AG08395 (cell line): ENCODE data around the gene LRRC32.
"Not testable (repeated sequence)": the region's sequence is repeated elsewhere in the genome, so short reads cannot be mapped to it uniquely, and the experiment has no call there.

Source experiments
- DNase-seq: peaks from one replicate; pipeline ENCODE4 v3.0.0; 2012; ENCODE audit warnings: mixed read lengths, low spot score

Gene LRRC32

DNA sequence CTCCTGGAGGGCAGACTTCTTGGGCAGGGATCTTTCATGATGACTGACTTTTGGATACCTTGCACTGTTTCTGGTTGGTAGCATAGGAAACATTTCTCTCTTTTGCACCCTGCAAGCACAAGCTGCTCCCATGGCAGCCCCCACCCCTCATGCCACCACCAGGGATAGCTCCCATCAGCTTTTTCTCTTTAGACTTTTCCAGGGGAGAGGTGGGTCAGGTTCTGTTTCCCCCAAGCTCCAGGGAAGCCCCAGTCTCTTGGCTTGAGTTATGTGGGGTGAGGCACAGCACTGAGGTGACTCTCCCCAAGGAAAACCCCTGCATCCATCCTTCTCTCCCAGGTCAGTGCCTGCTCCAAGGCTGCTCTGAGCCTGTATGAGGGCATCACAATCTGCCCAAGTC lies 22.5 kb downstream of the LRRC32 start:
- no peak for DNase-seq

DNA sequence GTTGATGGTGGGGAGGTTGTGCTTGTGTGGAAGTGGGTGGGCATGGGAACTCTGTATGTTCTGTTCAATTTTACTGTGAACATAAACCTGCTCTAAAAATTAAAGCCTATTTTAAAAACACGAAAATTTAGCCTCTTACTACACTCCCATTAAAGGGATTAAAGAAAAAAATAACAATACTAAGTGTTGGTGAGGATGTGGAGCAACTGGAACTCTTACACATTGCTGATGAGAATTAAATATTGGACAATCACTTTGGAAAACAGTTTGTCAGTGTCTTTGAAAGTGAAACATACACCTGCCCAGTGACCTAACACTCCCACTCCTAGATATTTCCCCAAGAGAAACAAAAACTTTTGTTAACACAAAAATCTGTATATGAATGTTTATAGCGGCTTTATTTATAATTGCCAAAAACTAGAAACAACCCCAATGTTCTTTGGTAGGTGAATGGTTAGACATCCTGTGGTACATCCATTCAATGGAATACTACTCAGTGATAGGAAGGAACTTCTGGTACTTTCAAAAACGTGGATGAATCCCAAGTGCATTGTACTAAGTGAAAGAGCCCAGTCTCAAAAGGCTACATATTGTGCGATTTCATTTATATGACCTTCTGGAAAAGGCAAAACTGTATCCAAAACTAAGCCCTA lies 23.5 kb downstream of the LRRC32 start:
- no peak for DNase-seq

DNA sequence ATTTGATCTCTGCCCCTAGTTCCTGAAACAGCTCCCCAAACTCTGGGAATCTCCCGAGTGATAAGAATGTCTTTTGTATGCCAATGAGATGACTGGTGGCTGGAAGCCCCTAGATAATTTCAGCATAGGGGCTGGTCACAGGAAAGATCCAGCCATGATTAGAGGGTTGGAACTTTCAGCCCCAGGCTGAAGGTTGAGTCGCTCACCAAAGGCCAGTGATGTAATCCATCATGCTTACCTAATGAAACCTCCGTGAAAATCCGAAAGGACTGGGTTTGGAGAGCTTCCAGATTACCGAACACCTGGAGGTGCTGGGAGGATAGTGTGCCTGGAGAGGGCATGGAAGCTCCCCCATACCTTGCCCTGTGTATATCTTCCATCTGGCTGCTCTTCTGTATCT lies 26.0 kb downstream of the LRRC32 start:
- DNase-seq: no peak

DNA sequence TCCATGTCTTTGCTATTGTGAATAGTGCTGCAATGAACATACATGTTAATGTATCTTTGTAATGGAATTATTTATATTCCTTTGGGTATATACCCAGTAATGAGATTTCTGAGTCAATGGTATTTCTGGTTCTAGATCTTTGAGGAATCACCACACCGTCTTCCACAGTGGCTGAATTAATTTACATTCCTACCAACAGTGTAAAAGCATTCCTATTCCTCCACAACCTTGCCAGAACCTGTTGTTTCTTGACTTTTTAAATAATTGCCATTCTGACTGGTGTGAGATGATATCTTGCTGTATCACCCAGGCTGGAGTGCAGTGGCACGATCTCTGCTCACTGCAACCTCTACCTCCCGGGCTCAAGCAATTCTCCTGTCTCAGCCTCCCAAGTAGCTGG lies 26.8 kb downstream of the LRRC32 start:
- not testable (repeated sequence) for DNase-seq

DNA sequence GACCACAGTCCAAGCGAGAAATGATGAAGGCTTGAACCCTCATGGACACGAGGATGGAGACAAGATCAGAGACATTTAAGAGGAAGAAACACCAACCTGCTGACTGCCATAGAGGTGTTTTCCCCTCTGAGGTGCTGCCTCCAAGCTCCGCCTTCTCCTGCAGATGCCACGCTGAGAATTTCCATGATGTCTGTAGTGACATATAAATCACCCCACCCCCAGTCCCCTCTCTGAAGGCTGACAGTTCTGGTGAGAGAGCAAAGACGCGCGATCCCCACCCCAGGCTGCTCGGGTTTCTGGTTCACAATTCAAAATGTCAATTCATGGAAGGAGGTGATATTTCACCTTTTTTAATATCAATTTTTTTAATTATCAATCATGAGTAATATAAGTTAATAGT lies 28.2 kb downstream of the LRRC32 start:
- DNase-seq: no peak

DNA sequence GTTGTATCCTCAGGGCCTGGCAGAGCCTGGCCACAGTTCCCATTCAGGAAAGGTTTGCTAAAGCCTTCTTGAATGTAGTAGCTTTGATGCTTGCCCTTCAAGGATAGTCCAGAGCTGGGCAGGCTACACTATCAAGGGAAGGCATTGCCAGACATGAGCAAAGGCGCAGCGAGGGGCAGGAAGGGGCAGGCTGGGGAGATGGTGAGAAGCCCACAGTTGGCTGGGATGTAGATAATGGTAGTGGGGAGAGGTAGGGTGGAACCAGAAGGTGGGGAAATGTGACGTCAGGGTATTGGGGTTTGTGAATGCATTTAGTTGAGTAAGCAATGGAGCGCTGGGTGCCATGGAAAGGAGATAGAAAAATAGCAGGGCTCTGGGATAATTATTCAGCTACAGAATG lies 28.6 kb downstream of the LRRC32 start:
- no peak for DNase-seq

DNA sequence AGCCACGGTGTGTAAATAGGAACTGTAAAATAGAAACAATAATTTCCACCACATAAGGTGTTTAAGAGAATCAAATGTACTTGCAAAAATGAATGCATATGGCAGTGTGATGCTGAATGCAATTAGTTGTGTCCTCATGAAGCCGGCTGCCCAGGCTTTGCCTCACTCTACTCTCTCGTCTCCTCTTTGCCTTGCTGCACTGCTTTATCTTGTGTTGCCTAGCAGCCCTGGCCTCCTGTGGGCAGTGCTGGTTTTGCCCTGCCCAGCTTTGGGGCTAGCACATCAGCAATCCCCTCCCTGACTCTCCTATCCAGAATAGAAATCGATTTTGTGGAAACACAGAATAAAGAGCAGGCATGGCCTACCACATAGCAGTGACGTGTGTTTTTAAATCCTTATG lies 30.0 kb downstream of the LRRC32 start:
- no peak for DNase-seq

DNA sequence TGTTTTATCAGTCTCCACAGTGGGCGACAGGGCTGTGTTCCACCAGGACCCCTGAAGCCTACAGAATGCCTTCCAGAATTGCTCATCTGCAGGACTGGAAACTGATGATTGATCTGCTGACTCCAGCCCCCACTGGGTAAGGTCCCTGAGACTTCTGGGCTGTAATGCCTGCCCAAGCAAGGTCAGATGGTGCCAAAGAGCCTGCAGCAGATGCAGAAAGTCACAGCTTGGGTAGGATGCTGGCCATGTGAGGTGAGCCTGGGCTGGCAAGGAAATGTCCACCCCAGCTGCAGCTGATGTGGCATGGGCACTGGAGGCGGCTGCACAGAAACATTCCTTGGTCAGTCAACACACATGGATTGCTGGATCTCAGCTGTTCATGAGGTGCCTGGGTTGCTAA lies 30.9 kb downstream of the LRRC32 start:
- DNase-seq: no peak

DNA sequence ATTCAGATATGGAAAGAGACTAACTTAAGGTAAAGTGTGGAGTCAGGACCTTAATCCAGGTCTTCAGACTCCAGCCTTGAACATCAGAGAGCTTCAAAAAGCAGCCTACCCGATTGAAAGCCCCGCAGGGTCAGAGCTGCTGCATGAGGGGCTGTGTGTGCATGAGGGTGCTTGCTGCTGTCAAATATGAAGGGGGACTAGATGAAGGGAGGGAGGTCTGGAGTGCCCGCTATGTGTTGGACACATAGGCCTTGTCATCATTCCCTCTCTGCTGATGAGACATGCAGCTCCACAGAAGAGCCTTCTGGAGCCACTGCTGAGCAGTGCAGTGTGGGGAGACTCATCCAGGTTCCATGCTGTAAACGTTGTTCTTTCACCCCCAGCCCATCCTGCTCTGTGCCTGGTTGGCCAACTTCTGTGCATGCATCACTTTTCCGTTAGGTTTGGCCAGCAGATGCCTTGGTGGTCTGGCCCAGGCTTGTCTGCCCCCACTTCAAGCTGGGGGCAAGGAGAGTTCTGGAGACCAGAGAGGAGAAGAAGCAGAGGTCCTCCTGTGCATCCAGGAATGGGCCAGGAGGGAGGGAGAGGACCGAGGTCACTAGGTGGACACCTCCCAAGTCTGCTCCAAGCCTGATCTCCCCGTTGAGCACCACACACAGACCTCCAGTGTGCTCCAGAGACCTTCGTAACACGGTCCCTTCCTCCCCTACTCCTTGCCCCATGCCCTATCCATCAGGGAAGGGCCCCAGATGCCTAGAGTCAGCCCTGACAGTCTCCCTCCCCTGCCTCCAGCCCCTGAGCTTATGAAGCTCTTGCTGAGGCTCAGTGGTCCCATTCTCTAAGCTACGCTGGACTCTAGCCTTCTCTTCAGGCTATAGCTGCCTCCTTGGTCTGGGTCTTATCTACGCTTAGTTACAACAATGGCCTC lies 32.0 kb downstream of the LRRC32 start:
- no peak for DNase-seq

DNA sequence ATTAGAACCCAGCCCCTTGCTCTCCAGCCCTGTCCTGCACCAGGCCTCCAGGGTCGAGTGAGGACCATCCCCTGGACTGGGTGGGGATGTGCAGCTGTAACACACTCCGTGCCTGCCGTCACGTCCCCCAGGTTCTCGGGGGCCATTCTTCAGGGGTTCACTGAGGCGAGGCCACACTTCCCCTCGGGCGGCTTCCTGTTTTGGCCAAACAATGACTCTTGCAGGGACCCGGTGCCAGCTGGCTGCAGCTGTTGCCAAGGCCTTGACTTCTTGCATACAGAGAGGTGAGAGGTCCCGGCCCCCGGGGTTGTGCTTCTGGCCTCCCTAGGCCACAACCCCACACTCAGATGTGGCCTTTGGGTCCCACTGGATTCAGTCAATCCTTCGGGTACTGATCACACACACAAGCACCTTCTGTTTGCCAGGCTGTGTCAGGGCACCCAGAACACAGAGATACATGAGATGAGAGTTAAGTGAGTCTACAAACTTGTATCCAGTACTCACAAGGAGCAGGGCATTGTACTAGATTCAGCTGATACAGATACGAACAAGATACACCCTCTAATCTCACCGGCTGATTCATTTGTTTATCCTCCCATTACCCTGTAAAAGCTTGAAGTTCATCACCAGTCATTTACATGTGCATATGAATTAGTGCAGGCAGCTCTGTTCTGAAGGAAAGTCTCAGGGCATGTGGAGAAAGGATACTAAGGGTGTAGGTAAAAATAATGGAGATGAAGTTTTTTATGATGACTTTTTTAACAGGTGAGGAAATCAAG lies 32.9 kb downstream of the LRRC32 start:
- no peak for DNase-seq

DNA sequence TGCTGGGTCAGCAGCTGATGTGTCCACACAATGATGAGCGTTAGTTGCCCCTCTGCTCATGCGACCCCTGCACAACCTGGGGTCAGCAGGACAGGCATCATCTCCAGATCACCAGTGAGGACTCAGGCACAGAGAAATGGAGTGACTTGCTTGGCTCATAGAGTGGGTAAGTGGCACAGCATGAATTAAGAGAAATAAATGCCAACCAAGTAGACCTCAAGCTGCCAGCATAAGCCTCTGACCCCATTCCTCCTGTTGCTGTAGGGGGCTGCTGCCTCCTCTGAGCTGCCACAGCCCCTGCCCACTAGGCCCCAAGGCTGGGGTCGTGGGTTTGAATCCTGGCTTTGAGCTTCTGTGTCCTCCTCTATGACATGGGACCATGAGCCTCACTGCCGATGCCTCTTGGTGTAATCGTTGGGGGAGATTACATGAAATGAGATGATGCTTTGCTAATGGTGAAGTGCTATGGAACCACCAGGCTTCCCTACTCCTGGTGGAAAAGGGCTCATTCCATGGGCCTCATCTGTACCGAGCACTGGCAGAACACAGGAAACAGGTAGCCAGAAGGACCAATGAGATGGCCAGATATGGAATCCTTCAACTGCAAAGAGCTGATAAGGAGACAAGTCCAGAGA lies 33.6 kb downstream of the LRRC32 start:
- DNase-seq: no peak

DNA sequence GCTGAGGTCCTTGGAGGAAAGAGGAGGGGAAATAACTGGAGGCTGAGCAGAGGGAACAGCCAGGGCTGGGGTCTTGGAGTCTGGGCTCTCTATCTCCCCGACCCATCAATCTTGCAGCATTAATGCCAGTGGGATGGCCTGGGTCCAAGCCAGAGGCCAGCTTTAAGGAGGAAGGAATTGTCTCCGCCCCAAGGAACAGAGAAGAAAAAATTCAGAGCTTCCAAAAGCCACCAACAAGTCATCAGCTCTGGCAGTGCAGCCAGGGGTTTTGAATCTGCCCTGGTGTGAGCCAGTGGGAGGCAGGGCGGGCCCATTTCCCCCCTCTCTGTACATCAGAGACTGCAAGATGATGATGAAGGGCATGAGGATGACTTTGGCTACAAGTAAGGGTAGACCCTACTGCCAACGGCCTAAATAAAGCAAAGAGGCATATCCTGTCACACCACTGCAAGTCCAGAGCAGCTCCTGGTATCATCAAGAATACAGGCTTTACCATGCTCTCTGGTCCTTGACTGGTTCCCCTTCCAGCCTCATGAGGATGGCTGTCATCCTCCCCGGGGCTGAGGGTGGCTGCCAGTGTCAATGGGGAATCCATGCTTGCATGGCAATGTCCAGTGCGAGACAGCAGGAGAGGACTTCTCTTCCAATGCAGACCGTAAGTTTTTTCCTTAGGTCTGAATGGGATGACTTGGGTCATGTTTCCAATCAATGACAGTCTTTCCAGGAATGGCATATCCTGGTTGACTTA lies 34.4 kb downstream of the LRRC32 start:
- DNase-seq: no peak

DNA sequence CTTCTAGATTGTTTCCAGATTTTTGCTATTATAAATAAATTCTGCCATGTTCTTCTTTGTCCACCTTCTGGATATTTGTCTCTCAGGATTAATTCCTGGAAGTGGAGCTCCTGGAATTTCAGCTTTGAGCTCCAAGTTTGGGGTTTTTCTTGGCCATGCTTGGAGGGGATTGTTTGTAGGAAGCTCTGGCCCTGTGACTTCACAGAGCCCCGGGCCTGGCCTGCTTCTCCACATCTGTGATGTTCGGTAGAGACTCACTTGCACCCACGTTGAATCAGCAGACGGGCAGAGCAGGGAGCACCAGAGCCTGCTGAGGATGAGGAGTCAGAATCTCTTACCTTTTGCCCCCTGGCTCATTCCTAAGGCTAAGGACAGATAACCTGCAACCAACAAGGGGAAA lies 35.7 kb downstream of the LRRC32 start:
- DNase-seq: no peak

DNA sequence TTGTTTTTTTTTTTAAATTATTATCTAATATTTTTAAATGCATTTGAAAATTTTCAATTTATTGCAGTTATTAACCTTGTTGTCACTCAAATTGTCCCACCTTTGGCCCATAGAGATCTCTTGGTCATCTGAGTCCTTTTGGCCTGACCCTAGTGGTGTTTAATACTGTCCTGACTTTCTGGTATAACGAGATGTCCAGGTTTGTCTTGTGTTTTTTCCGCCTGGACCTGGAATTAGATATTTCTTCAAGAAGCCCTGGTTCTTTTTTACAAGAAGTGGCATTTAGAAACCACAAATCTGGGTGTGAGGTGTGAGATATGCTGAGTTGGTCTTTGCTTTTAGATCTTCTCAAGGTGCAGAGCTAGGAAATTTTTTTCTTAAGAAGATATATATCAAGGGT lies 38.1 kb downstream of the LRRC32 start:
- DNase-seq: no peak

DNA sequence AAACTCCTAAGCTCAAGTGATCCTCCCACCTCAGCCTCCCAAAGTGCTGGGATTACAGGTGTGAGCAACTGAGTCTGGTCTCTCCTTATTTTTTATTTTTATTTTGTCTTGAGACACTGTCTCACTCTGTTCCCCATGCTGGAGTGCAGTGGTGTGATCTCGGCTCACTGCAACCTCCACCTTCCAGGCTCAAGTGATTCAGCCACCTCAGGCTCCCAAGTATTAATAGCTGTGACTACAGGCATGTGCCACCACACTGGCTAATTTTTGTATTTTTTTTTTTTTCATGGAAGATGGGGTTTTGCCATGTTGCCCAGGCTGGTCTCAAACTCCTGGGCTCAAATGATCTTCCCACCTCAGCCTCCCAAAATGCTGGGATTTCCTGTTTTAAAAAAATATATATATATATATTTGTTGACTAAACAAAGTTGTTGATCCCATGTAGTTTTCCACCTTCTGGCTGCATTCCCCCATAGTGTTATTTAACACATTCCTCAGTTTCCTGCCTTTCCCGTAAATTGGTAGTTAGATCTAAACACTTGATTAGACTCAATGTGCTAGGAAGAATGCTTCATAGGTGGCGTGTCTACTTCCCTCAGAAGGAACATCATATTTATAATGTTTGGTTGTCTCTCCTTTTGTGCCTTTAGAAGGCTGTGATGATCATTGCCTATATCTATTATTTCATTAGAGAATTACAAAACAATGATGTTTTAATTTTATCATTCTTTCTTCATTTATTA lies 38.8 kb downstream of the LRRC32 start:
- no peak for DNase-seq

DNA sequence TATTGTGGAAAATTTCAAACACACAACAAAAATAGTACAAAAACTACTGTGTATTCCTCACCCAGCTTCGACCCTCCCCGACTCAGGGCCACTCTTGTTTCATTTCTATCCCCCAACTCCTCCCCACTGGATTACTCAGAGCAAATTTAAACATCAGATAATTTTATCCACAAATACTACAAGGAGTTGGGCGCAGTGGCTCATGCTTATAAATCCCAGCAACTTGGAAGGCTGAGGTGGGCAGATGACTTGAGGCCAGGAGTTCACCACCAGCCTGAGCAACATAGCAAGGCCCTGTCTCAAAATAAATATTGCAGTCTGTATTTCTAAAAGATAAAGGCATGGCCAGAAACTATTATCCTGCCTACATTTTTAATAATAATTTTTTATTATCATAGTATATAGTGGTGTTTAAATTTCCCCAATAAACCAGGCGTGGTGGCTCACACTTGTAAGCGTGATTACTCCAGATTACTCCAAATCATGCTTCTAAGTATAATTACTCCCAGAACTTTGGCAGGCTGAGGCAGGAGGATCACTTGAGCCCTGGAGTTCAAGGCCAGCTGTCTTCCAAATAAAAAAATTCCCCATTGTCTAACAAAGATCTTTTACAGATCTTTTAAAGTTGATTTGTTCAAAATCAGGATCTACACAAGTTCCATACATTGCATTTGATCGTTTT lies 39.8 kb downstream of the LRRC32 start:
- no peak for DNase-seq

DNA sequence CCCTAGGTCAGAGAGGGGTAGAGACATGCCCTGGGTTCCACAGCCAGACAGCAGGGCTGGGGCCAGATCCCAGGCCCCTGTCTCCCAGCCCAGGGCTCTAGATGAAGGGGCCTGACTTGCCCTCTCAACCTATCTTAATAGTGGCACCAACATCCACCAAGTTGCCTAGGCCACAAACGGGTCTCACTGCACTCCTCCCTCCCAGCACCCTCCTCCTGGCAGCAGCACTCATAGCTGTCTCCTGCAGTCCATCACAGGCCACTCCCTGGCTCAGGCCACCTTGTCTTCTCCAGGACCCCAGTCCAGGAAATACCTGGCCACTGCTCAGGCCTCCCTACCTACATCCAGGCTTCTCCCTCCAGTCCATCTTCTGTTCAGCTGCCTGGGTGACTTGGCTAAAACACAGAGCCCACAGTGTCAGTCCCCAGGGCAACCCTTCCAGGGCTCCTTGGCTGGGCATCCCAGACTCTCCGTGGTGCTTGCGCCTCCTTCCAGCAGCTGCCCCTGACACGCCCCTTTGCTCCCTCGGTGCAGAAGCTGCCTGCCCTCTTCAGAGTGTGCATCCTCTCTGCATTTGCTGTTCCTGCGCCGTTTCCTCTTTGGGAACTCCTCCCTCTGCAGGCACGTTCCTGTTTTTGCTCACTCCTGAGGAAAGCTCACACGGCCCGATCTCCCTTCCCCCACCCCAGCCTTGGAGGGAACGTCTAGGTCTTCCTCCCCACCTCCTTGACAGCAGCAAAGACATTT lies 40.5 kb downstream of the LRRC32 start:
- peak; percentile 64 for DNase-seq

DNA sequence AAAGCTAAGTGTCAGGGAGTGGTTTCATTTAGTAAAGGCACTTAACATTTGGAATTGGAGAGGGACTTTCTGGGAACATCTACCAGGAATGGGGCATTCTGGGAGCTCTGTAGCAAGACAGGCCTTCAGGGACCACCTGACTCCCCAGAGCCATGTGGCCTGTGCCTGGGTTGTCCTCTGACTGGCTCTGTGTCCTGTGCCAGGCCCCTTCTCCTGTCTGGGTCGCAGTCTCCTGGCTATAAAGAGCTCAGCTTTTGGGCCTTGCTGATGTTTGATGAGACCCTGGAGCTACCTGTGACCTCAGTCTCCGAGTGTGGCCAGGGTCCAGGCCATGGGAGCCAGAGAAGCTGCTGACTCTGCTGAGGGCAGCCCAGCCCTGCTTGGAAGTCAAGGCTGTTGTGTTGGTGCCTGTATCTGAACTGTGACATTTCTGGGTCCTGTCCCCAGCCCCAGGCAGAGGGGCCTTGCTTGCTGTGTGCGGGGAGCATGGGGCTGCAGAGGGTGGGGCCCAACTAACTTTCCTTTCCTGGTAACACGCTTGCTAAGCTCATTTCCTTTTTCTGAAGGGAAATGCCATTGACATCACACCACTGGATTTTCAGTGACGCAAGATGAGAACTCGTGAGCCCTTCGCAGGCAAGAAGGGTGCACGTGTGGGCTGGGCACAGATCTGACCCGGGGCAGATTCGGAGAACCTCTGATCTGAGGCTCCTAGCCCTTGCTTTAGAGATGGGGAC lies 41.3 kb downstream of the LRRC32 start:
- peak; percentile 47 for DNase-seq

DNA sequence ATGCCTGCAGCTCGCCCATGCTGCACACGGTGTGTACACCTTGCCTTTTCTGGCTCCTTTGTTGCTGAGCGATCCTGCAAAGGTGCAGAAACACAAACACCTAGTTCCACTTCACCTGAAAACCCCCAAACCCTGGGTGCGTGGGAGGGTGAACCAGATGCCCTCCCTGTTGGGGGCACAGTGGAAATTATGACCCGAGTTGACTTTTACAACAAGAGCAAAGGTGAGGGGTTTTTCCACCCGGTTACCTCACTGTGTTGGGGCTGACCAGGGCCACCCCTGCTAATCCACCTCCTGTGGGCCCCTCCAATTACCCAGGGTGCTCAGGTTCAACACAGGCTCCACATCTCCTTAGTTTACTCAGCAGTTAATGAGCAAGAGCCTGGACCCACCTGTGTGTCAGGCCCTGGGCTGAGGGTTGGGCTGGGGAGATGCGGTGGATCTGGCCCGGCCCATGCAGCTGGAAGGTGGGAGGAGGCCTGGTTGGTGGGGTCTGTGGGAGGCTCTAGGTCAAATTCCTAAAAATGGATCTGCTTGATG lies 42.1 kb downstream of the LRRC32 start:
- DNase-seq: no peak
